HG03060 (cell line): ENCODE results near the gene USP6.
"Not testable (repeated sequence)": the region's sequence is repeated elsewhere in the genome, so short reads cannot be mapped to it uniquely, and the experiment has no call there.

ENCODE experiments used
- ATAC-seq: cut with Tn5 transposase; IDR thresholded peaks from one replicate; pipeline ENCODE4 v1.9.1; 2021; ENCODE audit warnings: low read depth, moderate number of reproducible peaks; ENCODE audit not compliant: unreplicated experiment

USP6 gene

DNA sequence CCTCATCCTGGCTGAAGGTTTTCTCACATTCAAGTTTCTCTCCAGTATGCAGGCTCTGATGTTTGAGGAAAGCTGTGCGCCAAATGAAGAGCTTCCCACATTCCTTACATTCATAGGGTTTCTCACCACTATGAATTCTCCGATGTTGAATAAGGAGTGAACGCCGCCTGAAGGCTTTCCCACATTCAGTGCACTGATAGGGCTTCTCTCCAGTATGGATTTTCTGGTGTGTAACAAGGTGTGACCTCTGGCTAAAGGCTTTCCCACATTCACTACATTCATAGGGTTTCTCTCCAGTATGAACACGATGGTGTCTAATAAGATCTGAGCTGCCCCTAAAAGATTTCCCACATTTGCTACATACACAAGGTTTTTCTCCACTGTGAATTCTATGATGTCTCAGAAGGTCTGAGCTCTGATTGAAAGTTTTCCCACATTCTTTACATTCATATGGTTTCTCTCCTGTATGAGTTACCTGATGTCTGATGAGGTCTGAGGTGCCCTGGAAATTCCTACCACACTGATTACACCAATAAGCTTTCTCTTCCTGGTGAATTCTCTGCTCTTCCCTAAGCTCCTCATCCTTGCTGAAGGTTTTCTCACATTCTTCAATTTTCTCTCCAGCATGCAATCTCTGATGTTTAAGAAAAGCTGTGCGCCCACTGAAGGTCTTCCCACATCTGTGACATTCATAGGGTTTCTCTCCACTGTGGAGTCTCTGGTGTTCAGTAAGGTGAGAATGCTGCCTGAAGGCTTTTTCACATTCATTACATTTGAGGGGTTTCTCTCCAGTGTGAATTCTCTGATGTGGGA is 67.0 kb downstream of the USP6 start:
- no peak for ATAC-seq

- no peak for ATAC-seq
Observed at GRCh38 chr17:5183410-5183793, 67.6 kb downstream of the USP6 start.

GRCh38 chr17:5184288-5184687 is 68.5 kb downstream of the USP6 start:
- ATAC-seq = no peak

DNA sequence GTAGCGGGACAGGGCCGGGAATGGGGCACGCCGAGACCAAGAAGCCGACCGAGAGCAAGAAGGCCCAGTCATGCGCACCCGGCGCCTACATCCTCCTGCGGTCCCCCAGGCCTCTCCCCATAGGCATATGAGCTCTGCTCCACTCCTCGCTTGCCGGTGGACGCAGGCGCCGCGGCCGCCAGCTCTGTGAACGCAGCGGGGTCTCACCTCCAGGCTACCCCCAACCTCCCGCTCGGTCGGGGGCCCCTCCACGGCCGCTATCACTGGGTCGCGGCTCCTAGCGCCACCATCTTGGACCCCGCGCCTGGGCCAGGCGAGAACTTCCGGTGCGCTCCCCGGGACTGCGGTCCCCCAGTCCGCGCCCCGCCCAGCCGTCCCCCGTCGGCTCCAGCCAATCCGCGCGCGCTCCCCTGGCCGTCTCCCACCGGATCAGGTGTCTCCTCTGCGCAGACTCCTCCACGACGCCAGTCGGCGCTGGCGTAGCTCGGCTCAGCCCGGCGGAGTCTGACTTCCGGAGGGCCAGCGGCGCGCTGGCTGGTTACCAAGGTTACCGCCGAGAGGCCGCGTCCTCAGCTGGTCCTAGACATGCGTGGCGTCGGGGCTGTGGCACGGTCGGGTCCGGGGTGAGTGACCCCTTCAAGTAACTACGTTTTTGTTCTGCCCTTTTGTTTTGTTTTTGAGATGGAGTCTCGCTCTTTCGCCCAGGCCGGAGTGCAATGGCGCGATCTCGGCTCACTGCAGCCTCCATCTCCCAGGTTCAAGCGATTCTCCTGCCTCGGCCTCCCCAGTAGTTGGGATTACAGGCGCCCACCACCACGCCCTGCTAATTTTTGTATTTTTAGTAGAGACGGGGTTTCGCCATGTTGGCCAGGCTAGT is 75.9 kb downstream of the USP6 start, which contains the start of gene ZNF594:
ZNF594 (minus strand) TSS at position 328 of the 877 bp plus-strand sequence. CDS start 7,612 bp downstream, outside the sequence.
- peak; percentile 89 for ATAC-seq

DNA sequence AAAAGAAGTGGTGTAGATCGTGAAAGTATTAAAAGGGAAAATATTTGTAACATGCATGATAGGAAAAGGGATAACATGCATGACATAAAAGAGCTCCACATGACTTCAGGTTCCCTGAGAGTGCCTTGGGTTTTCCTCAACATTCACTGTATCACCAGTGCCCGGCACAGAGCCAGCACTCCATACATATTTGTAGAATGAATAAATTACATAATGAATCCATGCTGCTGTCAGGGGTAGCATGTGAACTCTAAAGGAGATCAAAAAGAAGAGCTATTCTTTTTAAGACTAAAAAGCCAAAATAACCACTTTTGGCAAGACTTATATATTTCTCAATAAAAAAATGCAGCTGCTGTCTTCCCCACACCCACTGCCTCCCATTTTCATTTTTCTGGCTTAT is 78.5 kb downstream of the USP6 start:
- ATAC-seq = no peak

DNA sequence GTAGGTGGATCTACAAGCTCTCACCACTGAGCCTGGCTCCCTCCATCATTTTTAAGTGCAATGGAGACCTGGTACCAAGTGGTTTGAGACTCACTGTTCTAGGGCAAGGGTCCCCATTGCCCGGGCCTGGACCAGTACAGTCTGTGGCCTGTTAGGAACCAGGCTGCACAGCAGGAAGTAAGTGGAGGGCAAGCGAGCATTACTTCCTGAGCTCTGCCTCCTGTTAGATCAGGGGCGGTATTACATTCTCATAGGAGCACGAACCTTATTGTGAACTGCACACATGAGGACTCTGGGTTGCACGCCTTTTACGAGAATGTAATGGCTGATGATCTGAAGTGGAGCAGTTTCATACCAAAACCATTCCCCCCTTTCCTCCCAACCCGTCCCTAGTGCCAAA is 82.6 kb downstream of the USP6 start:
- ATAC-seq = no peak

- no peak for ATAC-seq
Observed at GRCh38 chr17:5200360-5200759, 84.5 kb downstream of the USP6 start.

DNA sequence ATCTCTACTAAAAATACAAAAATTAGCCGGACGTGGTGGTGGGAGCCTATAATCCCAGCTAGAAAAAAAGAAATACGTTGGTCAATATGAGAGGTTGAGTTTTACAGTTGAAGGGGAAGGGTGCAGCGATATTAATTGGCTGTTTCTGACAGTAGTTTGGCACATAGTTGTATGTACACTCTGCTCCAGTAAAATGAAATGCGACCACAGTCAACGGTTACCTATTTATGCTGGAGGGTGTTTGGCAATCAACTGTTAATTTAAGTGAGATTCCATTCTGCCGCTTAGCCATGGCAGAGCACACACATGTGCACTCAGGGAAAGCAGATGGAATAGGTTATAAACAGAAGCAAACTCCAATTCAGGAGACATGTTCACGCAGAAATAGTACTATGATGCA is 85.2 kb downstream of the USP6 start:
- no peak for ATAC-seq

DNA sequence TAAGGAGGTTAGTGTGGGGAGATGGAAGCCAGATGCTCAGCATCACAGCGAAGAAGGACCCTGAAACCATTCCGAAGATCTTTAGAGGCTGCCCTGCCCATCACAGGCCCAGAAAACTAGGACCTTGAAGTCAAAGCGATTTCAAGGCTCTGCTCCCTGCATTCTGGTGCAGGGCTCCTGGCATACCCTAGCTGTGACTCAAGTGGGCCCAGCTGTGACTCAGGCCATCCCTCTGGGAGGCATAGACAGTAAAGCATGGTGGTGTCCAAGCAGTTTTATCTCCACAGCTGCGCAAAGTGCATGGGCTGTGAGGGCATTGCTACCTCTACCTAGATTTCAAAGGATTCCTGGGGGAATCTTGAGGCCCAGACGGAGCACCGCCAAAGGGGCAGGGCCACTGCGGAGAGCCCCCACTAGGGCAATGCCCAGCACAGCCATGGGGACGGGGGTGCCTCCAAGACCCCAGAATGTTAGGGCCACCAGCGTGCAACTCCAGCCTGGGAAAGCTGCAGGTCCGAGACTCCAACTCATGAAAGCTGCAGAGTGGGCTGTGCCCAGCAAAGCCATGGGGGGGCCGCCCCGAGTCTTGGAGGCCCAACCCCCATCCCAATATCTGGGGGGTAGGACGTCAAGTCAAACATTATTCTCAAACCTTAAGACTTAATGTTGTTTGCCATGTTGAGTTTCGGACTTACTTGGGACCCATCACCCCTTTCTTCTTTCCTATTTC is 87.5 kb downstream of the USP6 start:
- ATAC-seq = no peak

DNA sequence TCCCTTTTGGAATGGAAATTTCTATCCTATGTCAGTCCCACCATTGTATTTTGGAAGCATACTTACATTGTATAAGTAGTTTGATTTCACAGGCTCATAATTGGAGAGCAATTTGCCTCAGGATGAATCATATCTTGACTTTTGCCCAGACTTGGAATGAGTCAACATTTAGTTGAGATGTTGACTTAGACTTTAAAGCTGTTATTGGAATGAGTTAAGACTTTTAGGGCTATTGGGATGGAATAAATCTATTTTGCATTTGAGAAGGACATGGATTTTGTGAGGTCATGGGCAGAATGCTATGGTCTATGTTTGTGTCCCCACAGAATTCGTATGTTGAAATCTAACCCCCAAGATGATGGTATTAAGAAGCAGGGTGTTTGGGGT is 88.1 kb downstream of the USP6 start:
- ATAC-seq = no peak

GRCh38 chr17:5209396-5209795 is 93.6 kb downstream of the USP6 start:
- ATAC-seq = no peak

DNA sequence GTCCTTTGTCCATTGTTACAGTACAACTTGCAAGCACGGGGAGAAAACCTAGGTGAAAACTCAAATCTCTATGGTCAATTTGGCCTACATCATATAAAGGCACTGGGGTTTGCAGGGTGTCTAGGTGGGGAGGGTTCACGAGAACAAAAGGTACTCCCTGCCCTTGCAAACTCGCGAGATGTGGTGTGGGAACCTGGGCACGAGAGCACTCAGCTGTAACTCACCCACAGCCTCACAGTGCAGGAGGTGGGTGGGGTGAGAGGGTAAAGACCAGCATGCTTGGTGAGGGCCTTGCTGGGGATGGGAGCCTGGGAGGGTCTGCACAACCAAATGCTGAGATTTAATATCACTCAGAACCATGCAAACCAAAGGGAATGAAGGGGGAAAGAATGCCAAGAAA is 94.3 kb downstream of the USP6 start:
- ATAC-seq = no peak

DNA sequence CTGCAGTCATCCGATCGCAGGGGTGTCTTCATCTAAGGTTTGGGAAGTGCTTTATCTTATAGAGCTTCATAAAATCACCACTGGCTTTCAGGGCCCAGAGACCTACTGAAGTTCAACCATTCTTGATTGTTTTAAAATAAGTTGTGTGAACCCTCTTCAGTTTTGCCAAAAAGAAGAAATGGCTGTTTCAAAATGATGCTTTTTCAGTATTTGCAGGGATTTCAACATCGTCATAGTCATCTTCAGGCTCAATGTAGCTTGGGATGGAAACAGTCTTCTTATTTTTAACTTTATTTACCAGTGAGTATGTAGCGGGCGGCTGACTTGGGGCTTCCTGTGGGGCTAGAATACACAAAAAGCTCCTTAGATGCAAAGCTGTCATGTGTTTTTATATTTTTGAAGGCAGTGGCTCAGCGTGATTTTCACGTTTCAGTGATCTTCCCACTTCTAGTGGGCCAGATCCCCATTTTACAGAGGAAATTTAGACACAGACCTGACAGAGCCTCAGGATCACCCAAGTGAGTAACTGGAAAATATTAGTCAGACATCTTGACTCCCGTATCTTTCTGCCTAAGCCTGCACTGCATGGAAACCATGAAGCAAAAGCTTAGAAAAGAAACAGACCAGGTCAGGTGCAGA is 94.9 kb downstream of the USP6 start:
- no peak for ATAC-seq

- ATAC-seq = no peak
Observed at GRCh38 chr17:5211458-5211857, 95.6 kb downstream of the USP6 start.

- not testable (repeated sequence) for ATAC-seq
Observed at GRCh38 chr17:5217562-5217961, 101.7 kb downstream of the USP6 start.

DNA sequence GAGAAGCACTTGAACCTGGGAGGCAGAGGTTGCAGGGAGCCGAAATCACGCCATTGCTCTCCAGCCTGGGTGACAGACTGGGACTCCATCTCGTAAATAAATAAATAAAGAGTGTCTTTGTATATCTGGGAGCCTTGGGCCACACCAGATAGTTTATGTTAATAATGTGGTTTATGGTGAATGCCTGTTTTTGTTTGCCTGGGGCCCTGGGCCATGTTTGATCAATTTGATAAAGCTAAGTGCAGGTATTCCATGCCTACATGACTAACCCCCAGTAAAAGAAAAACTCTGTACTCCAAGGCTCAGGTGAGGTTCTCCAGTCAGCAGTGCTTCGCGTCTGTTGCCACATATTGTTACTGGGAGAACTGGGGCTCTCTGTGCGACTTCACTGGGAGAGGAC is 103.7 kb downstream of the USP6 start:
- ATAC-seq = no peak

GRCh38 chr17:5220074-5220473 is 104.2 kb downstream of the USP6 start:
- no peak for ATAC-seq

DNA sequence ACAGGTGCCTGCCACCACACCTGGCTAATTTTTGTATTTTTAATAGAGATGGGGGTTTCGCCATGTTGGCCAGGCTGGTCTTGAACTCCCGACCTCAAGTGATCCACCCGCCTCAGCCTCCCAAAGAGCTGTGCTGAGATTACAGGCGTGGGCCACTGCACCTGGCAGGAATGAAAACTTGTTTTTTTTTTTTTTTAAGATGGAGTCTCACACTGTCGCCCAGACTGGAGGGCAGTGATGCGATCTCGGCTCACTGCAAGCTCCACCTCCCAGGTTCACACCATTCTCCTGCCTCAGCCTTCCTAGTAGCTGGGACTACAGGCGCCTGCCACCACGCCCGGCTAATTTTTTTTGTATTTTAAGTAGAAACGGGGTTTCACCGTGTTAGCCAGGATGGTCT is 106.1 kb downstream of the USP6 start:
- ATAC-seq = not testable (repeated sequence)
